HepG2 (cell line): Measurements from ENCODE around the gene CDK13. TPM values are rescaled to one million over a fixed set of nuclear protein-coding genes. Genes with fewer than 3 reads are reported as not detected.

Experiments used
- ATM ChIP-seq: fragments of 450-650 bp; IDR thresholded peaks from 2 replicates; pipeline ENCODE4 v1.7.1; 2017; ENCODE audit warnings: mild to moderate bottlenecking, borderline replicate concordance
- HINFP ChIP-seq: sonication (generic); formaldehyde crosslinking; IDR thresholded peaks from 2 replicates; pipeline ENCODE4 v1.4.0; 2020; ENCODE audit warnings: low read depth, mild to moderate bottlenecking, missing genetic modification reagents
- HMG20A ChIP-seq: IDR thresholded peaks from 2 replicates; pipeline ENCODE4 v1.6.1; 2016; ENCODE audit warnings: borderline replicate concordance
- HNRNPH1 ChIP-seq: fragments of 200-400 bp; formaldehyde crosslinking; optimal IDR thresholded peaks from 2 replicates; pipeline ENCODE3; 2017; ENCODE audit warnings: mild to moderate bottlenecking, low read depth, low read length
- ISL2 ChIP-seq: sonication (generic); formaldehyde crosslinking; IDR thresholded peaks from 2 replicates; pipeline ENCODE4 v1.5.0; 2020; ENCODE audit warnings: missing genetic modification reagents
- KDM6A ChIP-seq: IDR thresholded peaks from 2 replicates; pipeline ENCODE4 v1.6.1; 2016; ENCODE audit warnings: low read depth
- MAFG ChIP-seq: sonication (generic); formaldehyde crosslinking; IDR thresholded peaks from 2 replicates; pipeline ENCODE4 v1.5.1; 2020; ENCODE audit warnings: mild to moderate bottlenecking, missing genetic modification reagents
- REL ChIP-seq: sonication (generic); formaldehyde crosslinking; conservative IDR thresholded peaks from 2 replicates; pipeline ENCODE4 v1.8.0; 2022; ENCODE audit warnings: mild to moderate bottlenecking, missing genetic modification reagents, moderate library complexity
- REPIN1 ChIP-seq: sonication (generic); formaldehyde crosslinking; IDR thresholded peaks from 2 replicates; pipeline ENCODE4 v1.8.0; 2022; ENCODE audit warnings: missing genetic modification reagents, low read depth, mild to moderate bottlenecking, borderline replicate concordance
- SMARCE1 ChIP-seq: fragments of 450-650 bp; IDR thresholded peaks from 2 replicates; pipeline ENCODE4 v1.6.1; 2017; ENCODE audit warnings: borderline replicate concordance
- TFAP4 ChIP-seq: sonication (generic); IDR thresholded peaks from 2 replicates; pipeline ENCODE4 v1.6.1; 2016; ENCODE audit warnings: low read depth, borderline replicate concordance
- THAP8 ChIP-seq: sonication (generic); formaldehyde crosslinking; IDR thresholded peaks from 2 replicates; pipeline ENCODE4 v1.5.1; 2020; ENCODE audit warnings: missing genetic modification reagents, mild to moderate bottlenecking, borderline replicate concordance
- U2AF2 ChIP-seq: fragments of 200-400 bp; formaldehyde crosslinking; IDR thresholded peaks from 2 replicates; pipeline ENCODE4 v1.6.1; 2017; ENCODE audit warnings: low read depth, mild to moderate bottlenecking, low read length
- USF2 ChIP-seq, 2 experiments: sonication (generic) in 1 of 2; formaldehyde crosslinking in 1 of 2; IDR thresholded peaks; 2 replicates each; pipeline versions ENCODE4 v1.5.1 to v1.6.1; 2011 to 2020; ENCODE audit warnings: borderline replicate concordance in 1 of 2, low read depth in 1 of 2, low read length in 1 of 2, mild to moderate bottlenecking in 1 of 2, missing genetic modification reagents in 1 of 2, moderate library complexity in 1 of 2
- ZFX ChIP-seq: sonication (generic); formaldehyde crosslinking; IDR thresholded peaks from 2 replicates; pipeline ENCODE4 v1.4.0; 2020; ENCODE audit warnings: mild to moderate bottlenecking, low read depth, missing genetic modification reagents, moderate library complexity
- ZNF3 ChIP-seq: IDR thresholded peaks from 2 replicates; pipeline ENCODE4 v1.7.0; 2017; ENCODE audit warnings: inconsistent platforms
- ZNF446 ChIP-seq: sonication (generic); formaldehyde crosslinking; IDR thresholded peaks from 2 replicates; pipeline ENCODE4 v1.5.0; 2020; ENCODE audit warnings: mild to moderate bottlenecking, missing genetic modification reagents
- ZNF501 ChIP-seq: sonication (generic); formaldehyde crosslinking; IDR thresholded peaks from 2 replicates; pipeline ENCODE4 v1.5.1; 2020; ENCODE audit warnings: mild to moderate bottlenecking, moderate library complexity, missing genetic modification reagents
- ZNF605 ChIP-seq: sonication (generic); formaldehyde crosslinking; IDR thresholded peaks from 2 replicates; pipeline ENCODE4 v1.8.0; 2022; ENCODE audit warnings: mild to moderate bottlenecking, missing genetic modification reagents
- ZNF766 ChIP-seq: sonication (generic); formaldehyde crosslinking; IDR thresholded peaks from 2 replicates; pipeline ENCODE4 v1.5.0; 2020; ENCODE audit warnings: missing genetic modification reagents, borderline replicate concordance
- ZSCAN9 ChIP-seq: IDR thresholded peaks from 2 replicates; pipeline ENCODE4 v1.6.1; 2016; ENCODE audit warnings: borderline replicate concordance
- polyA plus RNA-seq, 8 experiments: library from polyadenylated mRNA; depleted of rRNA in 3 of 8; stranded (reverse) in 7 of 8; unstranded in 1 of 8; fragments of >200 nt; fragmentation: Illumina TruSeq in 4 of 8; extraction: Trizol in 4 of 8; gene quantifications; 2 replicates each; pipeline versions ENCODE4 v1.2.1 to v1.2.3, GENCODE V29; 2011 to 2016; ENCODE audit warnings: low read depth in 4 of 8, missing spikeins in 1 of 8, mixed read lengths in 1 of 8; ENCODE audit not compliant: insufficient read depth in 1 of 8
- total RNA-seq, 5 experiments: library from RNA; depleted of rRNA; stranded (reverse); fragments of >200 nt; fragmentation: Illumina TruSeq; extraction: Trizol; gene quantifications; 2 replicates each; pipeline ENCODE4 v1.2.3, GENCODE V29; 2016; ENCODE audit warnings: low read depth in 1 of 5
- TF ChIP-seq, protein P1 (sequence below): sonication (generic); formaldehyde crosslinking; IDR thresholded peaks from 2 replicates; pipeline ENCODE4 v1.5.0; 2020; ENCODE audit warnings: missing genetic modification reagents
- TF ChIP-seq, protein P2 (sequence below): sonication (generic); formaldehyde crosslinking; IDR thresholded peaks from 2 replicates; pipeline ENCODE4 v1.5.0; 2020; ENCODE audit warnings: missing genetic modification reagents

CDK13 gene
- total and polyA plus RNA-seq, 2 of the 13 experiments (the other 11 are each of a cell fraction or from before 2014, with no cell fraction given): 21.0 to 40.9 TPM

DNA sequence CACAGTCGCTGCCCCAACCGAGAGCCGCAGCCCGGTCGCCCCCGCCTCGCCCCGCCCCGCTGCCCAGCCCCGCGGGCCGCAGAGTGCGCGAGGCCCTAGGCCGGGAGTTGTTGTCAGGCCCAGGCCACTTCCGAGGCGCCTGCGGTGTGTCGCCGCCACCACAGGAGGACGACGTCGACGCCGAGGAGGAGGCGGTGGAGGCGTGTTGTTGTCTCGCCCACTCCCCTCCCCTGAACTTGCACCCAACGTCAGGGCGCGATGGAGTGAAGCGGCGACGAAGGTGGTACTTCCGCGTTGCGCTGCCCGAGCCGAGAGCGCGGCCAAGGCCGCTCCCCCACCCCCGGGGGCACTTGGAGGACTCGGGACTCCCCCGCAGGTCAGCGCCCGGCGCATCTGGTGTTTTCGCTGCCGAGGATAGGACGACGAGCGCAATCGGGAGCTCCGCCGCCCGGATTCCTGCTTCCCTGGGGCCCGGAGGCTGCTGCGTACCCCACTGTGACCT is at the start of gene CDK13 (continued):
- TF ChIP-seq HINFP (no peak), REL (CRISPR knock-in tag) (0 out of 2 replicates have a peak, but pooled peaks have one; percentile 40), HMG20A (CRISPR knock-in tag) (no peak), MAFG (CRISPR knock-in tag) (no peak), ZSCAN9 (CRISPR knock-in tag) (no peak), REPIN1 (CRISPR knock-in tag) (peak; percentile 53; the same call in 1 of the 2 replicates), THAP8 (CRISPR knock-in tag) (no peak), ATM (no peak), ISL2 (CRISPR knock-in tag) (no peak; the same call in 1 of the 2 replicates), ZNF605 (CRISPR knock-in tag) (peak; percentile 47; the same call in 1 of the 2 replicates), HNRNPH1 (no peak), ZNF446 (CRISPR knock-in tag) (0 out of 2 replicates have a peak, but pooled peaks have one; percentile 54), ZNF766 (CRISPR knock-in tag) (peak; percentile 40; the same call in 1 of the 2 replicates), ZNF501 (CRISPR knock-in tag) (no peak), KDM6A (CRISPR knock-in tag) (no peak), ZFX (CRISPR knock-in tag) (peak; percentile 93), ZNF3 (CRISPR knock-in tag) (no peak), SMARCE1 (no peak), TFAP4 (no peak), USF2 (IDR thresholded peaks at IDR 0.05; ENCODE audit: low read depth, low read length) (no peak), USF2 (CRISPR knock-in tag; IDR thresholded peaks at IDR 0.05; ENCODE audit: borderline replicate concordance) (no peak), U2AF2 (no peak)
- TF ChIP-seq, protein P1, sequence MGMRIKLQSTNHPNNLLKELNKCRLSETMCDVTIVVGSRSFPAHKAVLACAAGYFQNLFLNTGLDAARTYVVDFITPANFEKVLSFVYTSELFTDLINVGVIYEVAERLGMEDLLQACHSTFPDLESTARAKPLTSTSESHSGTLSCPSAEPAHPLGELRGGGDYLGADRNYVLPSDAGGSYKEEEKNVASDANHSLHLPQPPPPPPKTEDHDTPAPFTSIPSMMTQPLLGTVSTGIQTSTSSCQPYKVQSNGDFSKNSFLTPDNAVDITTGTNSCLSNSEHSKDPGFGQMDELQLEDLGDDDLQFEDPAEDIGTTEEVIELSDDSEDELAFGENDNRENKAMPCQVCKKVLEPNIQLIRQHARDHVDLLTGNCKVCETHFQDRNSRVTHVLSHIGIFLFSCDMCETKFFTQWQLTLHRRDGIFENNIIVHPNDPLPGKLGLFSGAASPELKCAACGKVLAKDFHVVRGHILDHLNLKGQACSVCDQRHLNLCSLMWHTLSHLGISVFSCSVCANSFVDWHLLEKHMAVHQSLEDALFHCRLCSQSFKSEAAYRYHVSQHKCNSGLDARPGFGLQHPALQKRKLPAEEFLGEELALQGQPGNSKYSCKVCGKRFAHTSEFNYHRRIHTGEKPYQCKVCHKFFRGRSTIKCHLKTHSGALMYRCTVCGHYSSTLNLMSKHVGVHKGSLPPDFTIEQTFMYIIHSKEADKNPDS (CRISPR knock-in tag): no peak
- TF ChIP-seq, protein P2, sequence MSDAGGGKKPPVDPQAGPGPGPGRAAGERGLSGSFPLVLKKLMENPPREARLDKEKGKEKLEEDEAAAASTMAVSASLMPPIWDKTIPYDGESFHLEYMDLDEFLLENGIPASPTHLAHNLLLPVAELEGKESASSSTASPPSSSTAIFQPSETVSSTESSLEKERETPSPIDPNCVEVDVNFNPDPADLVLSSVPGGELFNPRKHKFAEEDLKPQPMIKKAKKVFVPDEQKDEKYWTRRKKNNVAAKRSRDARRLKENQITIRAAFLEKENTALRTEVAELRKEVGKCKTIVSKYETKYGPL (CRISPR knock-in tag): no peak
